HG03175 (cell line): Measurements from ENCODE around the gene APOL2.
A peak's percentile ranks its signal among the peaks of the same experiment; 100 is the strongest.
"Not testable (repeated sequence)": the region's sequence is repeated elsewhere in the genome, so short reads cannot be mapped to it uniquely, and the experiment has no call there.

ENCODE experiments used
- ATAC-seq: cut with Tn5 transposase; IDR thresholded peaks from one replicate; pipeline ENCODE4 v1.9.1; 2021; ENCODE audit warnings: mild to moderate bottlenecking, moderate library complexity; ENCODE audit not compliant: unreplicated experiment

The APOL2 gene

GRCh38 chr22:36239401-36240171 is at the start of gene APOL2:
Gene APOL2, minus strand, starts transcription at chr22:36239527. Its CDS starts 6,365 bp downstream, at chr22:36233162.
- ATAC-seq = peak; percentile 88

GRCh38 chr22:36288571-36289405 is 49.5 kb upstream of the APOL2 start:
- no peak for ATAC-seq

DNA sequence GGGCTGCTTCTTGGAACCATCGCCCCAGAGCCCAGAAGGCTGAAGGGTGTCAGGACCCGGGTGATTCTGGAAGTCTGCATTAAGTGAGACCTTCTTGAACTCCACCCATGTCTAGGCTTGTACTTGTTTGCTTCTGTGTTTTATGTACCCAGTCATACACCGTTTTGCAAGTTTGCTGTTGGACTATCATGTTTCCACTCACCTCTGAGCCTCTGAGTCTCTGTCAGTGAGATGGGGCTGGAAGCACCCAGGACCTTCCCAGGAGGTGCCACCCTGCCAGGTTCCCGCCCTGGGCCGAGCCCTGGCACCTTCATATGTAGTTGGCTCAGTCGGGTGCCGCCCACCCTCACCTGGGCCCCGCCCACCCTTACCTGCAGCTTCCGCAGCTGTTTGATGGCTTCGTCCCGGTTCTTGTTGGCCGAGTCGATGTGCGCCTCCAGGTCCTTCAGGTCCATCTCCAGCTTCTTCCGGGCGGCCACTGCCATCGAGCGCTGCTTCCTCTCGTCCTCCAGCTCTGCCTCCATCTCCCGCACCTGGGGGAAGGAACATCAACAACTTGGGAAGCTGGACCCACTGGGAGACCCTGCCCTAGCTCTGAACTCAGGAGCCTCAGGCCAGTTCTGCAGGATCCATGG is 48.7 kb upstream of the APOL2 start:
- ATAC-seq = no peak

DNA sequence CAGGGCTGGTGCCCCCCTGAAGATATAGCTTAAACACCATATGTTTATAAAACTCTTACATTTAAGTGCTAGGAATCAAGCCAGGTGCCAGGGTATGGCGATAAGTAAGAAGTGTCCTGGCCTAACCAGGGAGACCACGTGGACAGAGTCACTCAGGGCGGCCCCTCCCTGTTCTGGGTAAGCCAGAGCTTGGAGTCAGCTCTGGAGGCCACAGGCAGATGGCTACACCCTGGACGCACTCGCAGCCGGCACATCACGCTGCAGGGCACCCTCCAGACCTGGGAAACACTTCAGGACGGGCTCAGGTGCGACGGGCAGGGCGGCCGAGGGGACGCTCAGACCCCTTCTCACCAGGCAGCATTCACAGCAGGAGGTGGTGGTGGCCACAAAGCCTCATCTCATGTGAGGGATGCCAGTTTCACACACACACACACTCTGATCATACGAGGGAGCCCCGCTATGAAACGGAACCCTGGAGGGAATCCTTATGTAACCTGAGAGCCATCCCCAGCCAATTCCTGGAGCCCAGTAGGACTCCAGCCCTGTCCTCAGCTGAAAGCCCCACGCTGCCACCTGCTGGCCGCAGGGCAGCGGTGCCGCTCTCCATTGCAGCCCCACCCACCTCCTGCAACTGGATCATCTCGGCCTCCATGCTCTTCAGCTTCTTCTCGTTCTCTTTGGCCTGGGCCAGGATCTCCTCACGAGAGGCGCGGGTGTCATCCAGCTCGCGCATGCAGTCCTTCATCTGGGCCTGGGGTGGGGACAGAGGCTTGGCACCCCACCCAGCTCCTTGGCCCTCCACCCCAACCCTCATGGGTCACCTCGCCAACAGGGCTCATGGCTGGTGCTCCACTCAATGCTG is 47.0 kb upstream of the APOL2 start:
- ATAC-seq = no peak

DNA sequence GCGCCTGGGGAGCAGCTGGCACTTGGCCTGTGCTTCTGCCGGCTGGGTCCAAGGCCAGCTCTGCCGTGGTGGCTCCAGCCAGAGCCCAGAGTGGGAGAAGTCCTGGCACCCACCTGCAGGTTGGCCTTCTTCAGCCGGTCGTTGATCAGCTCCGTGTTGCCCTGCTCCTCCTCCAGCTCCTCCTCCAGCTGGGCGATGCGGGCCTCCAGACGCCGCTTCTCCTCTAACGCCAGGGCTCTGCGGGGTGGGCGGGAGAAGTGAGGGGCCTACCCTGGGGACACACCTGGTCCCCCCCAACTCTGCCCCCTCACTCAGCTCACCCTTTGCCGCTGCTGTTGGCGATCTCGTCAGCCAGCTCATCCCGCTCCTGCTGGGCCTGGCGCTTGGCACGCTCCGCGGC is 46.2 kb upstream of the APOL2 start:
- no peak for ATAC-seq

DNA sequence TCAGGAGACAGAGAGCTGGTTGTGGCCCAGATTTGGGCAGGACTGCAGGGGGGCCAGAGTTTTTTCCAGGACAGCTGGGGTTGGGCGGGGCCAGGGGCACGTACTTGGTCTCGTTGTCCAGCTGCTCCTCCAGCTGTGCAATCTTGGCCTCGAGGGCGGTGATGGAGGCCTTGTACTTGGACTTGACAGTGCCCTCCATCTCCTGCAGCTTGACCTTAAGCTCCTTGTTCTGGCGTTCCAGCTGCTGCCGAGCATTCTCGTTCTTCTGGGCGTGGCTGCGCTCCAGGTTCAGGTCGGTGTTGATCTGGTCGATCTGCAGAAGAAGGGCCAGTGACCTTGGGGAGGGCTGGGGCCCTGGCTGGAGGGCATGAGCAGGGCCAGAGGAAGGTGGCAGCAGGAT is 45.7 kb upstream of the APOL2 start:
- no peak for ATAC-seq

DNA sequence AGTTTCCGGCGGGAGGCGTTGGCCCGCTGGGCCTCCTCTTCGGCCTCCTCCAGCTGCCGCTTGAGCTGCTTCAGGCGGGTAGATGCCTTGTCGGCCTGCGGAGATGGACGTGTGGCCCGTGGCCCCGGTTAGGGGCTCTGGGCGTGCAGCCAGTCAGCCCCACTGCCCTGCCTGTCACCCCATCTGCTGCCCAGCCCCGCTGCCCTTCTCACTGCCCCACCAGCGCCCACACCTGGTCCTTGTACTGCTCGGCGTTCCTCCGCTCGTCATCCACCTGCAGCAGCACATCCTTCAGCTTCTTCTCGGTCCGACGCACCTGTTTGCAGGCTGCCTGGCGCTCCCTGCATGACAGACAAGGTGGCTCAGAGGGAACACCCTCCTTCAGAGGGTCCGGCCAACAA is 44.8 kb upstream of the APOL2 start:
- ATAC-seq = no peak

GRCh38 chr22:36282328-36282831 is 43.1 kb upstream of the APOL2 start:
- no peak for ATAC-seq

GRCh38 chr22:36281781-36282327 is 42.5 kb upstream of the APOL2 start:
- no peak for ATAC-seq

DNA sequence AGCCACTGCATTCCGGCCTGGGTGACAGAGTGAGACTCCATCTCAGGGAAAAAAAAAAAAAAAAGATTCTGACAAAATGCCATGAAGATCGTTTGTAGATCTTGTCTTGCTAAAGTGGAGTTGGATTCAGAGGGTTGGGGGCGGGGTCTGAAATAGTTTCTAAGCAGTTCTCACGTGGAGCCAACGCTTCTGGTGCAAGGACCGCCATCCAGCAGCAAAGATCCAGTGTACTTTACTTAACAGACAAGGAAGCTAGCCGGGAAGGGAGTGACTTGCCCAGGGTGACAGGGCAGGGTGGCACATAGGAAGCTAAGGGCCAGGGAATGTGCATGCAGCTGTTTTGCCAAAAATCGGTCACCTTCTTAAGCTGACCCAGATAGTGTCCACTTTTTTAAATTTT is 41.1 kb upstream of the APOL2 start:
- no peak for ATAC-seq

GRCh38 chr22:36279219-36279666 is 39.9 kb upstream of the APOL2 start:
- no peak for ATAC-seq

- ATAC-seq = no peak
Measured at GRCh38 chr22:36277482-36278291, 38.4 kb upstream of the APOL2 start.

- no peak for ATAC-seq
Measured at GRCh38 chr22:36274531-36274930, 35.2 kb upstream of the APOL2 start.

DNA sequence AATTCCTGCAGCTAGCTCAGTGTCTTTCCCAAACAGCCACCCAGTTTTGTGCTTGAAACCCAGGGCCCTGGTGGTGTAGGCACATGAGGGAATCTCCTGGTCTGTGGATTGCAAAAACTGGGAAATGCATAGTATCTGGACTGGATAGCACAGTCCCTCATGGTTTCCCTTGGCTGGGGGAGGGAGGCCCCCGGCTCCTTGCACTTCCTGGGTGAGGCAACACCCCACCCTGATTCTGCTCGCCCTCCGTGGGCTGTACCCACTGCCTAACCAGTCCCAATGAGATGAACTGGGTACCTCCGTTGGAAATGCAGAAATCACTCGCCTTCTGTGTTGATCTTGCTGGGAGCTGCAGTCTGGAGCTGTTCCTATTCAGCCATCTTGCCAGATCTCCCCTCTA is 32.6 kb upstream of the APOL2 start:
- ATAC-seq = not testable (repeated sequence)

DNA sequence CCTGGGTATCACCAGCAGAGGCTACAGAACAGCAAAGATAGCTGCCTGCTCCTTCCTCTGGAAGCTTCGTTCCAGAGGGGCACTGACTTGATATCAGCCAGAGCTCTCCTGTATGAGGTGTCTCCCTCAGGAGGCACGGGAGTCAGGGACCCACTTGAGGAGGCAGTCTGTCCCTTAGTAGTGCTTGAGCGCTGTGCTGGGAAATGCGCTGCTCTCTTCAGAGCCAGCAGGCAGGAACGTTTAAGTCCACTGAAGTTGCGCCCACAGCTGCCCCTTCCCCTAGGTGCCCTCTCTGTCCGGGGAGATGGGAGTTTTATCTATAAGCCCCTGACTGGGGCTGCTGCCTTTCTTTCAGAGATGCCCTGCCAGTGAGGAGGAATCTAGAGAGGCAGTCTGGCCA is 31.9 kb upstream of the APOL2 start:
- not testable (repeated sequence) for ATAC-seq

DNA sequence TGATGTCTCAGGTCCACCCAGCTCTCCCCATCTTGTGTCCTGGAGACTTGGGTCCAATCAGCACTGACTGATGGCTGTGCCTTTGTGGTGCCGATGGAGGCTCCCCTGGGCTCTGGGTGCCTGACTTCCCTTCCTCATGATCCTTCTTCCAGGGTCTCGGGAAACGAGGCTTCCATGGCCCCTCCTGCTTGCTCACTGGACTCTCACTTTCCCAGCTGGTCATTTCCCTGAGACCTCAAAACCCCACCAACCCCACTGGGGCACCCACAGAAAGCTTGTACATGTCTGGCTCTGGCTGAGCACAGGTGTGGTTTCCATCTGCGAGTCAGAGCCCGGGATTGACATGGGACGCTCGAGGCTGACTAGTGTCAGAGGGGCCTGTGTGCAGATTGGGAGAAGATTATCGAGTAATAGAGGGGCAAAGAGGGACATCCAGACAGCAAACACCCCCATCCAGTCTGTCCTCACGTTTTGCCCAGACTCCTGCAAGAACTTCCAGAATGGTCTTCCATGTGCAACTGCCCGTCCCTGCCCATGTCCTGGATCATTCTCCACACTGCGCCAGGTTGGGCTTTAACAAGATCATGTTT is 28.7 kb upstream of the APOL2 start:
- ATAC-seq = no peak

DNA sequence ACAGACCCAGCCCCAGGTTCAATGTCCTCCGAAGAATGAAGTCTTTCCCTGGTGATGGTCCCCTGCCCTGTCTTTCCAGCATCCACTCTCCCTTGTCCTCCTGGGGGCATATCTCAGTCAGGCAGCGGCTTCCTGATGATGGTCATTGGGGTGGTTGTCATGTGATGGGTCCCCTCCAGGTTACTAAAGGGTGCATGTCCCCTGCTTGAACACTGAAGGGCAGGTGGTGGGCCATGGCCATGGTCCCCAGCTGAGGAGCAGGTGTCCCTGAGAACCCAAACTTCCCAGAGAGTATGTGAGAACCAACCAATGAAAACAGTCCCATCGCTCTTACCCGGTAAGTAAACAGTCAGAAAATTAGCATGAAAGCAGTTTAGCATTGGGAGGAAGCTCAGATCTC is 27.7 kb upstream of the APOL2 start:
- no peak for ATAC-seq

DNA sequence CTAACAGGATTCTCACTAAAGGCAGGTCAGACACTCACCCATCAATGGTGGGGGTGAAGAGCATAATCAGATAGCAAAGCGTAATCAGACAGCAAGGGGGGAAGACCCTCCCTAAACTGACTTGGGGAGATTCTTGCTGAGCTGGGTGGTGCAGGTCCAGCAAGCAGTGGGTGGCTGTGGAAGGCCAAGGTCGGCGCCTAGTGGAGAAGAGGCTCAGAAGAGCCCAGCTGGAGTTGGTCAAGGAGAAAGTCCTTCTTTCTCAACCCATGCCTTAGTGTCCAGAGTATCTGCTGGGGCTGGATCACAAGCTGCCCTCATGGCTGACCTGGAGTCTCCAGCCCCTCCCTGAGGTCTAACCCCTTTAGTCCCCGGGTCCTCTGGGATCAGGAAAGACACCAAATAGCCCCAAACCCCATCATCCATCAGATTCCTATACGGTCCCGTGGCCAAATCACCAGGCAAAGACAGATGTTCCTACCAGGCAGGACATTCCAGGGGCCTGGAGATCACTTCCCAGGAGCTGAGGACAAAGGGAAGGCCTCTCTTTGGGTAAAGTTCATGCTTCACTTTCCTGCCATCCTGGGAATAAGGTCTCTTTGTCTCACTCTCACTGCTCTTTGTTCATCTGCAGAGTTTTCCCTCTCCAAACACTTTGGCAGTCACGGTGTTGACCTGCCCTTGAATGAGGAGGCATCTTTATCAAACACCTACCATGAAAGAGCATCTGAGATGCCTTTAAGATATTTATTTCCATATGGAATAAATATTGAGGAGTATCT is 24.7 kb upstream of the APOL2 start:
- not testable (repeated sequence) for ATAC-seq
